Left ventricle myocardium inferior (tissue), 1 donor: ENCODE data around the gene IFNA13. TPM values are rescaled to one million over a fixed set of nuclear protein-coding genes. Genes with fewer than 3 reads are reported as not detected.

Experiments used
- DNase-seq: peaks from one replicate; pipeline ENCODE4 v3.0.0-alpha.2; 2020
- H3K27ac ChIP-seq: fragments of 200-600 bp; replicated peaks from 2 replicates; pipeline ENCODE4 v1.8.0; 2021
- H3K27me3 ChIP-seq: fragments of 200-600 bp; 2 replicates; pipeline ENCODE4 v1.8.0; 2021; ENCODE audit warnings: low read depth
- H3K36me3 ChIP-seq: fragments of 200-600 bp; 2 replicates; pipeline ENCODE4 v1.8.0; 2021
- H3K4me1 ChIP-seq: fragments of 200-600 bp; 2 replicates; pipeline ENCODE4 v1.8.0; 2021
- H3K4me3 ChIP-seq: fragments of 200-600 bp; 2 replicates; pipeline ENCODE4 v1.8.0; 2021; ENCODE audit warnings: mild to moderate bottlenecking, moderate library complexity
- H3K9me3 ChIP-seq: fragments of 200-600 bp; replicated peaks from 2 replicates; pipeline ENCODE4 v1.8.0; 2021
- intact Hi-C: fragments of 100-400 bp; cut with micrococcal nuclease; formaldehyde crosslinking; loops from one replicate; pipeline ENCODE4 v1.11.0; 2022
- total RNA-seq: library from RNA; stranded (reverse); fragmentation: NEBNext Ultra II Directional; extraction: Animal tissue kit (Norgen Biotek cat#: 25700); gene quantifications from one replicate; pipeline ENCODE4 v1.2.1, GENCODE V29; 2021
- TF ChIP-seq, protein P1 (sequence below): fragments of 200-600 bp; IDR thresholded peaks from 2 replicates; pipeline ENCODE4 v1.8.0; 2021; ENCODE audit warnings: antibody characterized with exemption, mild to moderate bottlenecking, borderline replicate concordance
- donor health status: DM: no; HTN: yes; CAD: no; lungs with severe emphysema.

IFNA13 gene
- total RNA-seq, 1 donor from 2014 or later, result not detected

- peak overlapping the region; percentile 82 for H3K4me3 ChIP-seq
- H3K27ac ChIP-seq, result no peak overlapping the region
- DNase-seq, result no peak
- no peaks in the 10 kb centered on the region for H3K9me3 ChIP-seq
- intact Hi-C loops, result no loop called here
- TF ChIP-seq, protein P1, sequence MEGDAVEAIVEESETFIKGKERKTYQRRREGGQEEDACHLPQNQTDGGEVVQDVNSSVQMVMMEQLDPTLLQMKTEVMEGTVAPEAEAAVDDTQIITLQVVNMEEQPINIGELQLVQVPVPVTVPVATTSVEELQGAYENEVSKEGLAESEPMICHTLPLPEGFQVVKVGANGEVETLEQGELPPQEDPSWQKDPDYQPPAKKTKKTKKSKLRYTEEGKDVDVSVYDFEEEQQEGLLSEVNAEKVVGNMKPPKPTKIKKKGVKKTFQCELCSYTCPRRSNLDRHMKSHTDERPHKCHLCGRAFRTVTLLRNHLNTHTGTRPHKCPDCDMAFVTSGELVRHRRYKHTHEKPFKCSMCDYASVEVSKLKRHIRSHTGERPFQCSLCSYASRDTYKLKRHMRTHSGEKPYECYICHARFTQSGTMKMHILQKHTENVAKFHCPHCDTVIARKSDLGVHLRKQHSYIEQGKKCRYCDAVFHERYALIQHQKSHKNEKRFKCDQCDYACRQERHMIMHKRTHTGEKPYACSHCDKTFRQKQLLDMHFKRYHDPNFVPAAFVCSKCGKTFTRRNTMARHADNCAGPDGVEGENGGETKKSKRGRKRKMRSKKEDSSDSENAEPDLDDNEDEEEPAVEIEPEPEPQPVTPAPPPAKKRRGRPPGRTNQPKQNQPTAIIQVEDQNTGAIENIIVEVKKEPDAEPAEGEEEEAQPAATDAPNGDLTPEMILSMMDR, result no peak
- peaks cover 87% of the 10 kb centered on the region for H3K4me1 ChIP-seq
- peaks cover 10% of the 10 kb centered on the region for H3K36me3 ChIP-seq
- H3K27me3 ChIP-seq, result no peaks in the 10 kb centered on the region
Measured at GRCh38 chr9:21331676-21332402, 36.0 kb downstream of the IFNA13 start.

DNA sequence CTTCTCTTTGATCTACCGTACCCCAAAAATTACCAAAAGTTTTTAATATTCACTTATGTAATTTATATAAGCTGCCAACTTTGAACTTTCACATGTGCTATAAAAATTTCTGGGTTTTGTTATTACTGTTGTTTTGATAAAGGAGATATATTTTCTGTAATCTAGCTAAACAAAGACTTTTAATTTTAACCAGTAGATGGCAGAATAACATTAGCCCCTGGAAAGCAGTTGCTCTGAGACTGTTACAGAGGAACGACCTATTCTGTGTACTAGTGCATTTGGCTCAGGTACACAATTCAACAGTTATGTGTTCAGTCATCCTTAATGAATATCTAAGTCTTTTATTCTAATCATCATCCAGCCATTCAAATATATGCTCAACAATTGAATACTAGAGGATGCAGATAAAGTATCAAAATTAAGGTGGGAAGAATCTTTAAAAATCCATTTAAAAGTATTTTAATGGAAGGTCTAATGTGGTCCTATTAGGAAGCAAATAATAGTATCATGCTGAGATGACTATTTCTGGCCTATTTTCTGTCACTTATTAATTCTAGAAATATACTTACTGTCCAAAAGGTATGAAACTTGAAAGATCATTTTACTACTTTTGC, 41.2 kb downstream of the IFNA13 start:
- no peak for DNase-seq
- H3K4me1 ChIP-seq, result peaks cover 54% of the 10 kb centered on the region
- intact Hi-C loops, result loop anchor here (5.0 kb wide), 1 partner anchor 71 kb away; no protein-coding TSS in a partner anchor
- TF ChIP-seq, protein P1, result peak; percentile 81
- no peak overlapping the region for H3K27ac ChIP-seq
- H3K36me3 ChIP-seq, result peaks cover 22% of the 10 kb centered on the region
- H3K9me3 ChIP-seq, result no peaks in the 10 kb centered on the region
- no peaks in the 10 kb centered on the region for H3K27me3 ChIP-seq
- no peak overlapping the region for H3K4me3 ChIP-seq

DNA sequence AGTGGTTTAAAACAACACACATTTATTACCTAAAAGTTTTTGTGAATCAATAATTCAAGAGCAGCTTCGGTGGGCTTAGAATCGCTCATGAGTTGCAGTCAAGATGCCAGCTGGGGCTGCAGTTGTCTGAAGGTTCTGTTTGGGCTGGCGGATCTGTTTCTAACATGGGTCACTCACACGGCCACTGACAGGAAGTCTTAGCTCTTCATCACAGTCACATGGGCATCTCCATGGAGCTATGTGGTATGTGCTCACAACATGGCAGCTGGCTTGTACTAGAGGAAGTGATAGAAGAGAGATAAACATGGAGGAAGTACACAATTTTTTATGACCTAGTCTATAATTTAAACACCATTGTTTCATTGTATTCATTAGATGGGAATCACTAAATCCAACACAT, 43.8 kb downstream of the IFNA13 start:
- peaks cover 25% of the 10 kb centered on the region for H3K36me3 ChIP-seq

DNA sequence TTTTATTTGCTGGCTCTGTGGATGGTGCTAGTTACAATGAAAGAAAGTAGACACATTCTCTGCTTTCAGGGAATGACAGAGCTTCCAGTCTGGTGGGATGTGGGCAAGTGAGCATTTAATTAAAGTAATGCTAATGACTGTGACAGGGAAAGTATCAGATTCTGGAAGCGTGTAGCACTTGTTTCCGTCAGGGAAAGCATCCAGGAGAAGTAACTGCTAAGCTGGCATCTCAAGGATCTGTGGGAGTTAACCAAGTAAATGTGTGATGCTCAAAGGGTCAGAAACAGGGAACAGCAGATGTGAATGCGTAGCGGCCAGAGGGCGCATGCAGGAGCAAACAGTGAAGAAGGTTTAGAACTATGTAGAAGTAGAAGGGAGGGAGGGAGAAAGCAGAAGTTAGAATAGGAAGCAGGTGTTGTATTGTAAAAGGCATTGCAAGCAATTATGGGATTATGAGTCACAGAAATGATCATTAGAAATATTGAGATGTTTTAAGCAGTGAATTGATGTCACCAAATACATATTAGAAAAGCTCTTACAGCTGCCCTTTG, 44.9 kb downstream of the IFNA13 start:
- Histone ChIP-seq H3K4me1 (peaks cover 25% of the 10 kb centered on the region), H3K4me3 (no peak overlapping the region), H3K36me3 (peaks cover 25% of the 10 kb centered on the region), H3K27ac (no peak overlapping the region), H3K9me3 (no peaks in the 10 kb centered on the region), H3K27me3 (no peaks in the 10 kb centered on the region)
- intact Hi-C loops, result no loop called here
- no peak for DNase-seq
- TF ChIP-seq, protein P1, result no peak

More for the DNA sequence above, 43.8 kb downstream of the IFNA13 start:
- TF ChIP-seq, protein P1, result no peak
- no peaks in the 10 kb centered on the region for H3K9me3 ChIP-seq
- no peak overlapping the region for H3K27ac ChIP-seq
- no peaks in the 10 kb centered on the region for H3K27me3 ChIP-seq
- H3K4me3 ChIP-seq, result no peak overlapping the region
- intact Hi-C loops, result no loop called here
- no peak for DNase-seq
- H3K4me1 ChIP-seq, result peaks cover 28% of the 10 kb centered on the region

- H3K9me3 ChIP-seq, result no peaks in the 10 kb centered on the region
- no peaks in the 10 kb centered on the region for H3K27me3 ChIP-seq
- TF ChIP-seq, protein P1, result no peak
- H3K4me3 ChIP-seq, result no peak overlapping the region
- H3K4me1 ChIP-seq, result peaks cover 20% of the 10 kb centered on the region
- no peak overlapping the region for H3K27ac ChIP-seq
- intact Hi-C loops, result no loop called here
- peaks cover 25% of the 10 kb centered on the region for H3K36me3 ChIP-seq
- DNase-seq, result no peak
Measured at GRCh38 chr9:21320465-21320864, 47.4 kb downstream of the IFNA13 start.
